Parathyroid adenoma (tissue), 2 donors: ENCODE measurements around the gene PISD.

ENCODE experiments used
- H2AFZ ChIP-seq: fragments of 300-600 bp; sonication (generic); one replicate; pipeline ENCODE4 v1.7.0; 2017; ENCODE audit warnings: antibody characterized with exemption, mild to moderate bottlenecking
- H3K27ac ChIP-seq: fragments of 300-600 bp; sonication (generic); one replicate; pipeline ENCODE4 v1.7.0; 2017
- H3K27me3 ChIP-seq: fragments of 300-600 bp; sonication (generic); one replicate; pipeline ENCODE4 v1.7.0; 2017; ENCODE audit warnings: low read length; ENCODE audit not compliant: control insufficient read depth, insufficient read depth
- H3K36me3 ChIP-seq: fragments of 300-600 bp; sonication (generic); one replicate; pipeline ENCODE4 v1.7.0; 2017; ENCODE audit warnings: low read length; ENCODE audit not compliant: control insufficient read depth, insufficient read depth
- H3K4me1 ChIP-seq: fragments of 300-600 bp; sonication (generic); one replicate; pipeline ENCODE4 v1.7.0; 2017; ENCODE audit warnings: control low read depth
- H3K4me2 ChIP-seq: fragments of 300-600 bp; sonication (generic); one replicate; pipeline ENCODE4 v1.7.0; 2017; ENCODE audit warnings: low read length
- H3K4me3 ChIP-seq: fragments of 300-600 bp; sonication (generic); one replicate; pipeline ENCODE4 v1.7.0; 2017; ENCODE audit warnings: low read depth, low read length
- H3K79me2 ChIP-seq: fragments of 300-600 bp; sonication (generic); one replicate; pipeline ENCODE4 v1.7.0; 2017; ENCODE audit warnings: control low read depth
- H3K9ac ChIP-seq: fragments of 300-600 bp; sonication (generic); one replicate; pipeline ENCODE4 v1.7.0; 2017; ENCODE audit warnings: mild to moderate bottlenecking
- H3K9me3 ChIP-seq: fragments of 300-600 bp; sonication (generic); one replicate; pipeline ENCODE4 v1.7.0; 2017; ENCODE audit warnings: low read length; ENCODE audit not compliant: control insufficient read depth
- CTCF ChIP-seq: fragments of 300-600 bp; sonication (generic); IDR thresholded peaks from one replicate; pipeline ENCODE4 v1.7.0; 2017; ENCODE audit warnings: antibody characterized with exemption, mild to moderate bottlenecking
- donor health status: primary hyperparathyroidism.

The PISD gene

GRCh38 chr22:31579835-31580242, 82.2 kb downstream of the PISD start:
- Histone ChIP-seq H3K27ac (no peak overlapping the region), H3K4me2 (no peak overlapping the region), H3K27me3 (no peaks in the 10 kb centered on the region), H3K36me3 (no peaks in the 10 kb centered on the region), H3K4me3 (no peak overlapping the region), H3K4me1 (no peaks in the 10 kb centered on the region), H3K79me2 (no peaks in the 10 kb centered on the region), H3K9me3 (no peaks in the 10 kb centered on the region), H2AFZ (no peak overlapping the region), H3K9ac (no peak overlapping the region)
- no peak for TF ChIP-seq CTCF

GRCh38 chr22:31578171-31578570, 83.8 kb downstream of the PISD start:
- no peaks in the 10 kb centered on the region for H3K4me1 ChIP-seq

GRCh38 chr22:31577711-31578110, 84.3 kb downstream of the PISD start:
- Histone ChIP-seq H3K36me3 (no peaks in the 10 kb centered on the region), H3K27me3 (no peaks in the 10 kb centered on the region), H3K4me3 (no peak overlapping the region), H2AFZ (no peak overlapping the region), H3K4me1 (no peaks in the 10 kb centered on the region), H3K9ac (no peak overlapping the region), H3K9me3 (no peaks in the 10 kb centered on the region), H3K79me2 (no peaks in the 10 kb centered on the region), H3K4me2 (no peak overlapping the region), H3K27ac (no peak overlapping the region)
- TF ChIP-seq CTCF = no peak

More at GRCh38 chr22:31578171-31578570, 83.8 kb downstream of the PISD start:
- Histone ChIP-seq H3K36me3 (no peaks in the 10 kb centered on the region), H2AFZ (no peak overlapping the region), H3K4me3 (no peak overlapping the region), H3K27ac (no peak overlapping the region), H3K9me3 (no peaks in the 10 kb centered on the region), H3K9ac (no peak overlapping the region), H3K27me3 (no peaks in the 10 kb centered on the region), H3K79me2 (no peaks in the 10 kb centered on the region), H3K4me2 (no peak overlapping the region)
- TF ChIP-seq CTCF = no peak

GRCh38 chr22:31575190-31575589, 86.8 kb downstream of the PISD start:
- Histone ChIP-seq H3K4me2 (no peak overlapping the region), H3K36me3 (no peaks in the 10 kb centered on the region), H3K9ac (no peak overlapping the region), H3K4me1 (no peaks in the 10 kb centered on the region), H2AFZ (no peak overlapping the region), H3K4me3 (no peak overlapping the region), H3K27me3 (no peaks in the 10 kb centered on the region), H3K79me2 (no peaks in the 10 kb centered on the region), H3K9me3 (no peaks in the 10 kb centered on the region), H3K27ac (no peak overlapping the region)
- TF ChIP-seq CTCF = no peak

- Histone ChIP-seq H3K4me1 (no peaks in the 10 kb centered on the region), H3K4me2 (no peak overlapping the region), H3K9ac (no peak overlapping the region), H3K27ac (no peak overlapping the region), H3K27me3 (no peaks in the 10 kb centered on the region), H3K9me3 (no peaks in the 10 kb centered on the region), H3K36me3 (no peaks in the 10 kb centered on the region), H3K4me3 (no peak overlapping the region), H2AFZ (no peak overlapping the region), H3K79me2 (no peaks in the 10 kb centered on the region)
- no peak for TF ChIP-seq CTCF
Observed at GRCh38 chr22:31574055-31574670, 87.9 kb downstream of the PISD start.
